ENCODE measurements around the gene STK24.
A peak's percentile ranks its signal among the peaks of the same experiment; 100 is the strongest.
"Not testable (repeated sequence)": the region's sequence is repeated elsewhere in the genome, so short reads cannot be mapped to it uniquely, and the experiment has no call there.

The STK24 gene

DNA sequence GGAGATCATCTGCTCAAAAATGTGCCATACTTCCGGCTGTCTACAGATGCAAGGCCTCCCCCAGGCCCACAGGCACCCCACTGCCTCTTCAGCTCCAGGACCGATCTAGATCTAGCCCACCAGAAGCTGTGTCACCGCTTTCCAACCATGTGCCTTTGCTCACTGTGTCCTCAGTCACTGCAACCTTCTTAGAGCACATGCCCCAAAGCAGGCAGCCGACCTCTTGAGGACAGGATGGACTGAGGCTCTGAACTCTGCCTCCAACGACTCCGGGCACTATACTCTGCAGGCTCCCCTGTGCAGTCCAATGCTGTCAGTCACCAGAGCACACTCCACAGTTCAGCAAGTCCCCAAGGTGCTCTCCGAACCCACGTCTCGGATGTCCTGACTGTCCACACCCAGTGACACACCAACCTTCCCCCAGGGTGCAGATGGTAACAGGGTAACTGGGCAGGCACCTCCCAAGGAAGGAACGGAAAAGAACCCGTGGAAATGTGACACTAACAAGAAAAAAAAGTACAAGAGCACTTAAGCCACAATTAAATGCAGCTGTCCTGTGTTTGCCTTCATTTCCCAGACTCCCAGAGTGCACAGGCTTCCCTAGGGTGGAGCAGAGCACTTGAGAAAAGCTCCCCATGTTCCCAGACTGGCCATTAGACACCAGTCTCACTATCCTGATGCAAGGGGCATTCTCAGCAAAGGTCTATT is 4.8 kb downstream of the STK24 start:
- Histone ChIP-seq H3K23ac (ENCODE audit: low read length) (peak overlapping the region; percentile 62), H3K4me1 (ENCODE audit: control insufficient read depth in 1 of 2, insufficient read depth in 2 of 2, low read length in 2 of 2) (peaks cover 5 to 16% of the 10 kb centered on the region in 2 experiments), H3K9ac (ENCODE audit: low read length) (no peak overlapping the region), H3K36me3 (ENCODE audit: control insufficient read depth in 1 of 2, insufficient read depth in 2 of 2, low read length in 2 of 2) (peaks cover 0 to 5% of the 10 kb centered on the region in 2 experiments), H2AFZ (ENCODE audit: insufficient read depth, low read length, poor library complexity) (no peak overlapping the region), H4K8ac (ENCODE audit: low read depth, low read length) (no peak overlapping the region), H3K79me1 (ENCODE audit: low read length) (peaks cover 8% of the 10 kb centered on the region), H3K18ac (ENCODE audit: low read length) (no peak overlapping the region), H2AK5ac (ENCODE audit: low read length) (no peak overlapping the region), H3K27me3 (ENCODE audit: insufficient read depth, low read length) (no peaks in the 10 kb centered on the region), H2BK5ac (ENCODE audit: low read depth, low read length, poor library complexity) (no peak overlapping the region), H2BK120ac (ENCODE audit: insufficient read depth, low read length, poor library complexity) (no peak overlapping the region), H4K12ac (ENCODE audit: low read depth, low read length) (no peak overlapping the region), H3K4ac (ENCODE audit: low read depth, low read length) (peak overlapping the region; percentile 12), H3K27ac (ENCODE audit: low read depth, low read length) (no peak overlapping the region), H3K4me2 (ENCODE audit: low read length) (no peak overlapping the region), H2BK12ac (ENCODE audit: low read length) (no peak overlapping the region), H3K4me3 (ENCODE audit: low read depth, low read length) (no peak overlapping the region), H4K91ac (ENCODE audit: low read depth, low read length) (no peak overlapping the region), H3K9me3 (ENCODE audit: insufficient read depth, low read depth, low read length) (no peaks in the 10 kb centered on the region), H3K79me2 (ENCODE audit: control insufficient read depth, insufficient read depth, low read length, poor library complexity) (peaks cover 34% of the 10 kb centered on the region), H3K14ac (ENCODE audit: low read length) (no peak overlapping the region)
- no CpG with 5 or more reads among the region's 11 CpGs for WGBS (ENCODE audit: extremely low coverage, insufficient coverage, insufficient read length)
- no peak for DNase-seq

DNA sequence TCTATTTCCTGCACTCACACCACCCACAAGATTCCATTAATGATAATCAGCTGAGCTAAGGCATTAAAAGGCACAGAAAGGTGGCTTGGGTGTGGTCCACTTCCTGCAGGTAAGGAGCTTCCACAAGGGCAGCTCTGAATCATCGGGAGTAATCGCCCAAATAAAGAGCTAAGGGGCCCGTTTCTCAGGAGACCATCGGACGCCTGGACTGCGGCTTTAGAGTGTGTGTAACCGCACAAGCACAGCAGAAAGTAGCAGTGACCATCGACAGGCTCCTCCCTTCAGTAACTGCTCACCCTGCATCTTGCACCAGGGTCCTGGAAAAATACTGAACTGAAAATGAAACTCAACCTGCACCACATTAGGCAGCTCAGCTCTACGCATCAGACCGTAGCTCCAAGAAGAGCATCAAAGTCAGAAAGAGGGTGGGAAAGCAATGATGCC is 6.0 kb downstream of the STK24 start:
- Histone ChIP-seq H2AFZ (ENCODE audit: insufficient read depth, low read length, poor library complexity) (no peak overlapping the region), H3K27ac (ENCODE audit: low read depth, low read length) (no peak overlapping the region), H4K91ac (ENCODE audit: low read depth, low read length) (no peak overlapping the region), H4K8ac (ENCODE audit: low read depth, low read length) (no peak overlapping the region), H3K4me1 (ENCODE audit: control insufficient read depth in 1 of 2, insufficient read depth in 2 of 2, low read length in 2 of 2) (peaks cover 5 to 16% of the 10 kb centered on the region in 2 experiments), H3K4ac (ENCODE audit: low read depth, low read length) (peak overlapping the region; percentile 85), H3K9me3 (ENCODE audit: insufficient read depth, low read depth, low read length) (no peaks in the 10 kb centered on the region), H3K14ac (ENCODE audit: low read length) (no peak overlapping the region), H3K23ac (ENCODE audit: low read length) (no peak overlapping the region), H3K9ac (ENCODE audit: low read length) (no peak overlapping the region), H3K18ac (ENCODE audit: low read length) (no peak overlapping the region), H3K79me2 (ENCODE audit: control insufficient read depth, insufficient read depth, low read length, poor library complexity) (peaks cover 31% of the 10 kb centered on the region), H2AK5ac (ENCODE audit: low read length) (no peak overlapping the region), H3K79me1 (ENCODE audit: low read length) (peaks cover under 1% of the 10 kb centered on the region), H2BK120ac (ENCODE audit: insufficient read depth, low read length, poor library complexity) (no peak overlapping the region), H2BK5ac (ENCODE audit: low read depth, low read length, poor library complexity) (no peak overlapping the region), H3K4me2 (ENCODE audit: low read length) (no peak overlapping the region), H3K27me3 (ENCODE audit: insufficient read depth, low read length) (no peaks in the 10 kb centered on the region), H3K36me3 (ENCODE audit: control insufficient read depth in 1 of 2, insufficient read depth in 2 of 2, low read length in 2 of 2) (peaks cover 0 to 5% of the 10 kb centered on the region in 2 experiments), H3K4me3 (ENCODE audit: low read depth, low read length) (no peak overlapping the region), H4K12ac (ENCODE audit: low read depth, low read length) (no peak overlapping the region), H2BK12ac (ENCODE audit: low read length) (no peak overlapping the region)
- WGBS (ENCODE audit: extremely low coverage, insufficient coverage, insufficient read length) = no CpG with 5 or more reads among the region's 10 CpGs
- DNase-seq = peak in 1 of 2 donors; percentile 43

DNA sequence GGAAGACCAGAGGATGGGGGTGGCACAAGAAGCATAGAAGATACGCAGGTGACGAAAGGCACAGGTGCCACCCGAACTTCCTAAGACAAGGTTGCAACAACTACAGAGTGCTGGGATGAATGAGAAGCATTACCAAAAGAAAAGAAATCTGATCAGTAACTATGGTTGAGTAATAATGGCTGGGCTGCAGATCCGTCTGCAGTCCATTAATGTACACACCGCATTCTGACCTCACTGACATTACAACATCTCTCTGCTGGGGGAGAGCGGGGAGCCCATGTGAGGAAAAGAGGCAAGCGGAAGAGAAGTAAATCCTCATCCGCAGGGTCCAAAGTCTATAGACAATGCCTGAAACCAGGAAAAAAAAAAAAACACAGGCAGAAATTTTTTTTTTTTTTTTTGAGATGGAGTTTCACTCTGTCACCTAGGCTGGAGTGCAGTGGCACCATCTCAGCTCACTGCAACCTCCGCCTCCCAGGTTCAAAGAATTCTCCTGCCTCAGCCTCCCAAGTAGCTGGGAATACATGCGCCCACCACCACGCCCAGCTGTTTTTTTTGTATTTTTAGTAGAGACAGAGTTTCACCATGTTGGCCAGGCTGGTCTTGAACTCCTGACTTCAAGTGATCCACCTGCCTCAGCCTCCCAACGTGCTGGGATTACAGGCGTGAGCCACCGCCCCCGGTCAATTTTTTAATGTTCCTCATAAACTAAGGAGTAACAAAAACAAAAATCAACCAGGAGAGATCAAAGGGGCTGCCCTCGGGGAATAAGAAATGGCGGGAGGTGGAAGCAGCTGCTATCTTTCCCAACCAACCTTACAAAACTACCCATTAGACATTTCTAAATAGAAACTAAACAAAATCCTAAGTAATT is 7.2 kb downstream of the STK24 start:
- not testable (repeated sequence) for H2AK5ac ChIP-seq (ENCODE audit: low read length); H3K27me3 ChIP-seq (ENCODE audit: insufficient read depth, low read length); H3K4me3 ChIP-seq (ENCODE audit: low read depth, low read length); H3K18ac ChIP-seq (ENCODE audit: low read length); H3K4me2 ChIP-seq (ENCODE audit: low read length); H3K23ac ChIP-seq (ENCODE audit: low read length); H4K12ac ChIP-seq (ENCODE audit: low read depth, low read length); H2AFZ ChIP-seq (ENCODE audit: insufficient read depth, low read length, poor library complexity); H2BK12ac ChIP-seq (ENCODE audit: low read length); H2BK120ac ChIP-seq (ENCODE audit: insufficient read depth, low read length, poor library complexity); H3K9ac ChIP-seq (ENCODE audit: low read length); H3K9me3 ChIP-seq (ENCODE audit: insufficient read depth, low read depth, low read length); H3K14ac ChIP-seq (ENCODE audit: low read length); H4K8ac ChIP-seq (ENCODE audit: low read depth, low read length); H3K27ac ChIP-seq (ENCODE audit: low read depth, low read length); H3K36me3 ChIP-seq (ENCODE audit: control insufficient read depth in 1 of 2, insufficient read depth in 2 of 2, low read length in 2 of 2); H3K79me1 ChIP-seq (ENCODE audit: low read length); H2BK5ac ChIP-seq (ENCODE audit: low read depth, low read length, poor library complexity); H4K91ac ChIP-seq (ENCODE audit: low read depth, low read length)
- WGBS (ENCODE audit: extremely low coverage, insufficient coverage, insufficient read length) = no CpG with 5 or more reads among the region's 17 CpGs
- peak overlapping the region; percentile 72 for H3K4ac ChIP-seq (ENCODE audit: low read depth, low read length)
- H3K4me1 ChIP-seq (ENCODE audit: control insufficient read depth in 1 of 2, insufficient read depth in 2 of 2, low read length in 2 of 2) = peaks cover 5 to 16% of the 10 kb centered on the region in 2 experiments
- peaks cover 30% of the 10 kb centered on the region for H3K79me2 ChIP-seq (ENCODE audit: control insufficient read depth, insufficient read depth, low read length, poor library complexity)
- DNase-seq = peak in 1 of 2 donors; percentile 52

DNA sequence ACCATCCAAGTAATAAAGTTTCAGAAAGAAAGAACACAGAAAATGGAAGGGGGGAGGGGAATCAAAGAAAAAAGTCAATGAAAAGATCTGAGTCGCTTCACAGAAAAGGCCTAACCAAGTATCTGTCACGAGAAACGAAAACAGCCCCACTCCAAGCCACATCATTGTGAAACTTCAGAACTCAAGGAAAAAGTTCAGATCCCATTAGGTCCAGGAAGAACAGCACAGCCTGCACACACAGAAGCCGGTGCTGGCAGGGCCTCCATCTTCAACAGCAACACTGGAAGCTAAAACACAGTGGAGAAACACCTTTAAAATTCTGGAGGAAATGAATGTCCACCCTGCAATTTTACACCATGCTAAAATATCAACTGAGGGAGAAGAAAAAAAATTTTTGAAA is 8.0 kb downstream of the STK24 start:
- no peak overlapping the region for H3K14ac ChIP-seq (ENCODE audit: low read length)
- no peaks in the 10 kb centered on the region for H3K79me1 ChIP-seq (ENCODE audit: low read length)
- no peak overlapping the region for H3K27ac ChIP-seq (ENCODE audit: low read depth, low read length)
- peaks cover 0 to 8% of the 10 kb centered on the region in 2 experiments for H3K36me3 ChIP-seq (ENCODE audit: control insufficient read depth in 1 of 2, insufficient read depth in 2 of 2, low read length in 2 of 2)
- no peak overlapping the region for H2AFZ ChIP-seq (ENCODE audit: insufficient read depth, low read length, poor library complexity)
- no peak overlapping the region for H2BK5ac ChIP-seq (ENCODE audit: low read depth, low read length, poor library complexity)
- H3K23ac ChIP-seq (ENCODE audit: low read length) = no peak overlapping the region
- no peaks in the 10 kb centered on the region for H3K9me3 ChIP-seq (ENCODE audit: insufficient read depth, low read depth, low read length)
- no peak overlapping the region for H4K8ac ChIP-seq (ENCODE audit: low read depth, low read length)
- H2AK5ac ChIP-seq (ENCODE audit: low read length) = no peak overlapping the region
- H3K79me2 ChIP-seq (ENCODE audit: control insufficient read depth, insufficient read depth, low read length, poor library complexity) = peaks cover 31% of the 10 kb centered on the region
- no peak overlapping the region for H3K18ac ChIP-seq (ENCODE audit: low read length)
- no peak for DNase-seq
- no peaks in the 10 kb centered on the region for H3K27me3 ChIP-seq (ENCODE audit: insufficient read depth, low read length)
- no peak overlapping the region for H4K12ac ChIP-seq (ENCODE audit: low read depth, low read length)
- H3K4me1 ChIP-seq (ENCODE audit: control insufficient read depth in 1 of 2, insufficient read depth in 2 of 2, low read length in 2 of 2) = peaks cover 3 to 15% of the 10 kb centered on the region in 2 experiments
- no peak overlapping the region for H4K91ac ChIP-seq (ENCODE audit: low read depth, low read length)
- peak overlapping the region; percentile 77 for H3K4ac ChIP-seq (ENCODE audit: low read depth, low read length)
- WGBS (ENCODE audit: extremely low coverage, insufficient coverage, insufficient read length) = no CpG with 5 or more reads among the region's 4 CpGs
- no peak overlapping the region for H3K4me2 ChIP-seq (ENCODE audit: low read length)
- H3K4me3 ChIP-seq (ENCODE audit: low read depth, low read length) = no peak overlapping the region
- H3K9ac ChIP-seq (ENCODE audit: low read length) = no peak overlapping the region
- no peak overlapping the region for H2BK120ac ChIP-seq (ENCODE audit: insufficient read depth, low read length, poor library complexity)
- no peak overlapping the region for H2BK12ac ChIP-seq (ENCODE audit: low read length)
